HUDEP-2 (cell line): Measurements from ENCODE around the gene FASTK.
"Not testable (repeated sequence)": the region's sequence is repeated elsewhere in the genome, so short reads cannot be mapped to it uniquely, and the experiment has no call there.

Source experiments
- DNase-seq, 76 experiments: peaks; one replicate each; lab custom pipeline; 2025; ENCODE audit not compliant: unreplicated experiment in 76 of 76; lab: John Stamatoyannopoulos, UW

Gene FASTK

GRCh38 chr7:151056666-151057505 is 23.7 kb downstream of the FASTK start:
- no peak for DNase-seq

GRCh38 chr7:151056283-151056665 is 24.3 kb downstream of the FASTK start:
- DNase-seq, result no peak

GRCh38 chr7:151053751-151054150 is 26.9 kb downstream of the FASTK start:
- DNase-seq, result no peak

- no peak for DNase-seq
Observed at GRCh38 chr7:151053096-151053495, 27.5 kb downstream of the FASTK start.

GRCh38 chr7:151051108-151051507 is 29.5 kb downstream of the FASTK start:
- DNase-seq, result peak in 34 of 76 experiments; percentile 5 to 52 (median 30)

- DNase-seq, result no peak
Observed at GRCh38 chr7:151048911-151049463, 31.6 kb downstream of the FASTK start.

- no peak for DNase-seq
Observed at GRCh38 chr7:151047976-151048815, 32.4 kb downstream of the FASTK start, which contains the start of gene ASIC3. ASIC3 (plus strand) TSS chr7:151048531; CDS start chr7:151048886, 355 bp downstream.

GRCh38 chr7:151046603-151047573 is 33.7 kb downstream of the FASTK start:
- peak in 72 of 76 experiments; percentile 12 to 91 (median 68) for DNase-seq

- DNase-seq, result no peak
Observed at GRCh38 chr7:151045967-151046366, 34.6 kb downstream of the FASTK start.

- DNase-seq, result no peak
Observed at GRCh38 chr7:151045262-151045661, 35.3 kb downstream of the FASTK start.

- DNase-seq, result no peak
Observed at GRCh38 chr7:151043959-151044358, 36.6 kb downstream of the FASTK start.

GRCh38 chr7:151043449-151043848 is 37.2 kb downstream of the FASTK start:
- not testable (repeated sequence) for DNase-seq

GRCh38 chr7:151040616-151041375 is 39.8 kb downstream of the FASTK start:
- DNase-seq, result no peak

GRCh38 chr7:151039850-151040548 is 40.6 kb downstream of the FASTK start:
- DNase-seq, result peak in 13 of 76 experiments; percentile 25 to 69 (median 46)

GRCh38 chr7:151038951-151039849 is 41.4 kb downstream of the FASTK start:
- DNase-seq, result peak in 75 of 76 experiments; percentile 64 to 99 (median 95)

GRCh38 chr7:151035902-151036301 is 44.7 kb downstream of the FASTK start:
- DNase-seq, result no peak

- no peak for DNase-seq
Observed at GRCh38 chr7:151035026-151035717, 45.4 kb downstream of the FASTK start.
